HEK293T (cell line): Measurements from ENCODE around the gene DET1.

Source experiments
- CTCF ChIA-PET: fragments of 350-600 bp; formaldehyde crosslinking; extraction: SDS; loops from one replicate; lab custom pipeline; 2021; ENCODE audit warnings: antibody characterized with exemption, inconsistent platforms; lab: Yijun Ruan, JAX
- POLR2A ChIA-PET: fragments of 350-600 bp; formaldehyde crosslinking; extraction: SDS; loops from one replicate; lab custom pipeline; 2020; ENCODE audit warnings: antibody characterized with exemption, inconsistent platforms; lab: Yijun Ruan, JAX
- DNase-seq: peaks from one replicate; pipeline ENCODE4 v3.0.0; 2012; ENCODE audit warnings: mixed read lengths; ENCODE audit errors: extremely low spot score
- ARNT ChIP-seq: fragments of 450-650 bp; IDR thresholded peaks from 2 replicates; pipeline ENCODE4 v1.6.1; 2017; ENCODE audit warnings: mild to moderate bottlenecking
- BHLHE40 ChIP-seq: fragments of 450-650 bp; IDR thresholded peaks from 2 replicates; pipeline ENCODE4 v1.6.1; 2016; ENCODE audit warnings: mild to moderate bottlenecking, moderate library complexity, borderline replicate concordance
- CTBP1 ChIP-seq: fragments of 450-650 bp; IDR thresholded peaks from 2 replicates; pipeline ENCODE4 v1.6.1; 2016; ENCODE audit warnings: borderline replicate concordance
- ELF4 ChIP-seq: fragments of 450-650 bp; IDR thresholded peaks from 2 replicates; pipeline ENCODE4 v1.6.1; 2017; ENCODE audit warnings: antibody characterized with exemption
- FOXA1 ChIP-seq: fragments of 450-650 bp; IDR thresholded peaks from 2 replicates; pipeline ENCODE4 v1.6.1; 2016; ENCODE audit warnings: mild to moderate bottlenecking
- FOXK2 ChIP-seq: fragments of 450-650 bp; IDR thresholded peaks from 2 replicates; pipeline ENCODE4 v1.6.1; 2016; ENCODE audit warnings: mild to moderate bottlenecking
- FOXM1 ChIP-seq: fragments of 450-650 bp; IDR thresholded peaks from 2 replicates; pipeline ENCODE4 v1.6.1; 2017; ENCODE audit warnings: mild to moderate bottlenecking, borderline replicate concordance
- HDGF ChIP-seq: fragments of 450-650 bp; IDR thresholded peaks from 2 replicates; pipeline ENCODE4 v1.6.1; 2017; ENCODE audit warnings: antibody characterized with exemption, borderline replicate concordance
- L3MBTL2 ChIP-seq: fragments of 450-650 bp; conservative IDR thresholded peaks from 2 replicates; pipeline ENCODE4 v1.6.1; 2016; ENCODE audit warnings: mild to moderate bottlenecking
- LEF1 ChIP-seq: fragments of 450-650 bp; IDR thresholded peaks from 2 replicates; pipeline ENCODE4 v1.6.1; 2017; ENCODE audit warnings: mild to moderate bottlenecking, borderline replicate concordance
- NFRKB ChIP-seq: fragments of 450-650 bp; IDR thresholded peaks from 2 replicates; pipeline ENCODE4 v1.6.1; 2016; ENCODE audit warnings: mild to moderate bottlenecking, moderate library complexity
- SP1 ChIP-seq: fragments of 450-650 bp; IDR thresholded peaks from 2 replicates; pipeline ENCODE4 v1.6.1; 2017
- SUZ12 ChIP-seq: fragments of 450-650 bp; IDR thresholded peaks from 2 replicates; pipeline ENCODE4 v1.6.1; 2016; ENCODE audit warnings: mild to moderate bottlenecking
- TARDBP ChIP-seq: fragments of 450-650 bp; IDR thresholded peaks from 2 replicates; pipeline ENCODE4 v1.6.1; 2016
- ZNF384 ChIP-seq: fragments of 450-650 bp; IDR thresholded peaks from 2 replicates; pipeline ENCODE4 v1.6.1; 2016
- TF ChIP-seq, protein P1 (sequence below): fragments of 450-650 bp; IDR thresholded peaks from 2 replicates; pipeline ENCODE4 v1.6.1; 2016

Gene DET1

GRCh38 chr15:88574655-88575054 lies 28.2 kb upstream of the DET1 start:
- ChIA-PET POLR2A (no interaction called here), CTCF (no interaction called here)
- TF ChIP-seq SP1 (no peak), SUZ12 (no peak), BHLHE40 (no peak), FOXA1 (no peak), CTBP1 (no peak), ARNT (no peak), NFRKB (no peak), FOXK2 (no peak), HDGF (no peak), LEF1 (no peak), ELF4 (no peak), TARDBP (no peak), FOXM1 (no peak), ZNF384 (no peak), L3MBTL2 (no peak)
- TF ChIP-seq, protein P1, sequence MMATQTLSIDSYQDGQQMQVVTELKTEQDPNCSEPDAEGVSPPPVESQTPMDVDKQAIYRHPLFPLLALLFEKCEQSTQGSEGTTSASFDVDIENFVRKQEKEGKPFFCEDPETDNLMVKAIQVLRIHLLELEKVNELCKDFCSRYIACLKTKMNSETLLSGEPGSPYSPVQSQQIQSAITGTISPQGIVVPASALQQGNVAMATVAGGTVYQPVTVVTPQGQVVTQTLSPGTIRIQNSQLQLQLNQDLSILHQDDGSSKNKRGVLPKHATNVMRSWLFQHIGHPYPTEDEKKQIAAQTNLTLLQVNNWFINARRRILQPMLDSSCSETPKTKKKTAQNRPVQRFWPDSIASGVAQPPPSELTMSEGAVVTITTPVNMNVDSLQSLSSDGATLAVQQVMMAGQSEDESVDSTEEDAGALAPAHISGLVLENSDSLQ: no peak

DNA sequence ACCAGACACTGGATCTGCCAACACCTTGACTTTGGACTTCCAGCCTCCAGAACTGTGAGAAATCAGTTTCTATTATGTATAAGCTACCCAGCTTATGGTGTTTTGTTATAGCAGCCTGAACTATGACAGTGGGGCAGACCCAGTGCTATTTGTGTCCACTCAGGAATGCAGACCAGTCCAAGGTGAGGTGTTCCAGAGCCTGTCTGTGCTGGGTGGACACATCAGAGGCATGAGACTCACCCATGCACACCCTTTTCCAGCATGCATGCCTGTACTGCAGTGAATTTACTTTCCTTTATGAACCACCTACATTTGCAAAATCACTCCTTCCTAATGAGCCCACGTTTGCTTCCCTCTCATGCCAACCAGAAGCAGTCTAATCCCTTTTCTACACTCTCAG lies 27.6 kb upstream of the DET1 start:
- ChIA-PET CTCF (no interaction called here), POLR2A (no interaction called here)
- no peak for TF ChIP-seq HDGF
- TF ChIP-seq CTBP1: no peak
- TF ChIP-seq ZNF384: no peak
- no peak for TF ChIP-seq FOXA1
- TF ChIP-seq, protein P1: no peak
- DNase-seq: no peak

More at GRCh38 chr15:88574655-88575054, 28.2 kb upstream of the DET1 start:
- DNase-seq: no peak

GRCh38 chr15:88571852-88572259 lies 25.4 kb upstream of the DET1 start:
- POLR2A ChIA-PET: no interaction called here
- CTCF ChIA-PET: no interaction called here
- DNase-seq: no peak
- TF ChIP-seq ELF4 (no peak), BHLHE40 (no peak), CTBP1 (no peak), LEF1 (no peak), SUZ12 (no peak), TARDBP (no peak), NFRKB (no peak), FOXA1 (no peak), HDGF (no peak), ZNF384 (no peak), L3MBTL2 (no peak), FOXM1 (no peak), ARNT (no peak), SP1 (no peak), FOXK2 (no peak)
- TF ChIP-seq, protein P1: no peak

DNA sequence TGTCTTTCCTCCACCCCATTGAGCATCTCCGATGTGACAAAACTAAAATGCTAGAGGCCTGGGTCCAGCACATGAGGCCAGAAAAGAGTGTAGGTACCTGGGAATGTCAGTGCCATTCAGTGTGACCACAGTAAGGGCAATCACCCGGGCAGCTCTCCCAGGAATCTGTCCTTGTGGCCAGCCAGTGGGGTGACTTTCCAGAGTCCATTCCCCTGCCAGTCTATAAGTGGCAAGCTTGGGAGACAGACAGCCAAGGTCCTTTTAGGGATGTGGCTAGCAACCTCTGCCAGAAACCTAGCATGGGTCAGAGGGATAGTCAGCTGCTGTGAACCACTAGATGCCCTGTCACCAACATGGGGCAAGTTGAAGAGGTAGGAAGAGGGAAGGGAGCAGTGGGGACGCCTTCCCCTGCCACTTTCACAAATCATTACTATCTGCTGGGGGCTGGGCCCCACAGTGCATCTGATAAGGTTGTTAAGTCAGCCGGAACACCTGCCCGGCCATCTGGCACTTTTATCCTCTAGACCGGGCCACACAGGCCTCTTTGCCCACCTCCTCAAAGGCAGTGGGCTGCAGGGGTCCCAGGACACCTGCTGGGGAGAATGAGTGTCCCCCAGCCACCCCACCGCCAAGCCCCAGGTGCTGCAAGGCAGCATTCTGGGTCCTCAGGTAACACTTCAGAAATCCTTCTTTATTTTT lies 24.8 kb upstream of the DET1 start:
- ChIA-PET CTCF (no interaction called here), POLR2A (no interaction called here)
- no peak for DNase-seq
- no peak for TF ChIP-seq ZNF384
- TF ChIP-seq HDGF: no peak
- no peak for TF ChIP-seq ELF4
- no peak for TF ChIP-seq SUZ12
- no peak for TF ChIP-seq SP1
- TF ChIP-seq, protein P1: no peak
- TF ChIP-seq FOXK2: no peak
- no peak for TF ChIP-seq CTBP1
- TF ChIP-seq L3MBTL2: no peak
- TF ChIP-seq LEF1: no peak
- no peak for TF ChIP-seq FOXM1
- no peak for TF ChIP-seq FOXA1
- TF ChIP-seq ARNT: no peak
- TF ChIP-seq BHLHE40: no peak
- TF ChIP-seq TARDBP: no peak

- no peak for DNase-seq
- ChIA-PET CTCF (no interaction called here), POLR2A (interaction anchor here (0.7 kb wide), 1 partner anchor 12 kb away, joined by 3 read pairs; no protein-coding TSS in a partner anchor)
- no peak for TF ChIP-seq TARDBP
- no peak for TF ChIP-seq HDGF
- no peak for TF ChIP-seq BHLHE40
- no peak for TF ChIP-seq LEF1
- no peak for TF ChIP-seq SP1
- TF ChIP-seq NFRKB: no peak
- no peak for TF ChIP-seq FOXK2
- TF ChIP-seq, protein P1: no peak
- no peak for TF ChIP-seq ELF4
- TF ChIP-seq L3MBTL2: no peak
- no peak for TF ChIP-seq FOXM1
- TF ChIP-seq FOXA1: no peak
- no peak for TF ChIP-seq ZNF384
- TF ChIP-seq CTBP1: no peak
- no peak for TF ChIP-seq ARNT
- no peak for TF ChIP-seq SUZ12
These were observed 22.1 kb upstream of the DET1 start for GRCh38 chr15:88568589-88568988.
